ENCODE measurements around the gene CGB8.

- TF ChIP-seq, protein P1, sequence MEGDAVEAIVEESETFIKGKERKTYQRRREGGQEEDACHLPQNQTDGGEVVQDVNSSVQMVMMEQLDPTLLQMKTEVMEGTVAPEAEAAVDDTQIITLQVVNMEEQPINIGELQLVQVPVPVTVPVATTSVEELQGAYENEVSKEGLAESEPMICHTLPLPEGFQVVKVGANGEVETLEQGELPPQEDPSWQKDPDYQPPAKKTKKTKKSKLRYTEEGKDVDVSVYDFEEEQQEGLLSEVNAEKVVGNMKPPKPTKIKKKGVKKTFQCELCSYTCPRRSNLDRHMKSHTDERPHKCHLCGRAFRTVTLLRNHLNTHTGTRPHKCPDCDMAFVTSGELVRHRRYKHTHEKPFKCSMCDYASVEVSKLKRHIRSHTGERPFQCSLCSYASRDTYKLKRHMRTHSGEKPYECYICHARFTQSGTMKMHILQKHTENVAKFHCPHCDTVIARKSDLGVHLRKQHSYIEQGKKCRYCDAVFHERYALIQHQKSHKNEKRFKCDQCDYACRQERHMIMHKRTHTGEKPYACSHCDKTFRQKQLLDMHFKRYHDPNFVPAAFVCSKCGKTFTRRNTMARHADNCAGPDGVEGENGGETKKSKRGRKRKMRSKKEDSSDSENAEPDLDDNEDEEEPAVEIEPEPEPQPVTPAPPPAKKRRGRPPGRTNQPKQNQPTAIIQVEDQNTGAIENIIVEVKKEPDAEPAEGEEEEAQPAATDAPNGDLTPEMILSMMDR (optimal IDR thresholded peaks at IDR 0.05 in 1 of 3, IDR thresholded peaks at IDR 0.05 in 1 of 3, conservative IDR thresholded peaks at IDR 0.05 in 1 of 3; ENCODE audit: extremely low read depth in 1 of 3, insufficient read depth in 2 of 3, low read length in 3 of 3), result no peak
- no peak for TF ChIP-seq EZH2 (IDR thresholded peaks at IDR 0.05; ENCODE audit: low read length)
These were observed 32.7 kb downstream of the CGB8 start for GRCh38 chr19:49016067-49016839.

All from keratinocyte (primary cell).